ENCODE results near the gene DZIP1L.

DNA sequence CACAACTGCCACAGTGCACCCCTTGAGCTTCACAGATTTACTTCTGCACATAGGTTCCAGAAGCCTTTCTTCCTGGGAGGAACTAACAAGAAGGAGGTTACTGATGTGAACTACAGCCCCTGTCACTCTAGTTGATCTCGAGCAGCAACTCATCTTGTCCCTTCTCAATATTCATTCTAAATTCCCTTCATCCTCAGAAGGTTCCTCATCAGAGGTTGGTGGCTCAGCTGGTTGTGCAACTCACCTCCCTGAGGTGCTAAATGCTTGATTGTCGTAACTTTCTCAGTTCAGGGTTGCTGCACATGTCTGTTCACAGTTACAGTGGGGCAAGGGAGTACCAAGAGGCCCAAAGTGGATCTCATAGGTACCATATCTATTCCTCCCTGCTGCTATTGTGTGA lies 22.5 kb upstream of the DZIP1L start:
- TF ChIP-seq RNF2 (IDR thresholded peaks at IDR 0.05; ENCODE audit: borderline replicate concordance, low read depth): no peak
- TF ChIP-seq CTCF (IDR thresholded peaks at IDR 0.05): no peak
- TF ChIP-seq ZFP36 (IDR thresholded peaks at IDR 0.05; ENCODE audit: borderline replicate concordance, partially characterized antibody): no peak
- no peak for TF ChIP-seq BHLHE40 (IDR thresholded peaks at IDR 0.05; ENCODE audit: low read depth, low read length)
- no peak for TF ChIP-seq RFX5 (IDR thresholded peaks at IDR 0.05)
- TF ChIP-seq PHF8 (IDR thresholded peaks at IDR 0.05; ENCODE audit: borderline replicate concordance, low read depth): no peak
- TF ChIP-seq NR3C1 (IDR thresholded peaks at IDR 0.05): no peak
- no peak for TF ChIP-seq JUNB (IDR thresholded peaks at IDR 0.05)
- TF ChIP-seq RAD21 (conservative IDR thresholded peaks at IDR 0.05 in 1 of 2, IDR thresholded peaks at IDR 0.05 in 1 of 2): no peak
- no peak for TF ChIP-seq POLR2A (IDR thresholded peaks at IDR 0.05; ENCODE audit: low read length)
- no peak for TF ChIP-seq ZSCAN20 (CRISPR knock-in tag; IDR thresholded peaks at IDR 0.05)
- no peak for TF ChIP-seq ESRRA (IDR thresholded peaks at IDR 0.05; ENCODE audit: borderline replicate concordance, low read length)
- TF ChIP-seq SREBF2 (IDR thresholded peaks at IDR 0.05): no peak
